Stimulated activated CD8-positive, alpha-beta memory T cell treated with anti-CD3 and anti-CD28 coated beads, Interleukin-15, amount 100 ng/mL, for 48 hours (primary cell): ENCODE measurements around the gene CABP7.

Experiments
- DNase-seq, 2 donors: peaks; one replicate each; pipeline ENCODE4 v3.0.0-alpha.2; 2020; ENCODE audit warnings: low read depth in 2 of 2

Gene CABP7

DNA sequence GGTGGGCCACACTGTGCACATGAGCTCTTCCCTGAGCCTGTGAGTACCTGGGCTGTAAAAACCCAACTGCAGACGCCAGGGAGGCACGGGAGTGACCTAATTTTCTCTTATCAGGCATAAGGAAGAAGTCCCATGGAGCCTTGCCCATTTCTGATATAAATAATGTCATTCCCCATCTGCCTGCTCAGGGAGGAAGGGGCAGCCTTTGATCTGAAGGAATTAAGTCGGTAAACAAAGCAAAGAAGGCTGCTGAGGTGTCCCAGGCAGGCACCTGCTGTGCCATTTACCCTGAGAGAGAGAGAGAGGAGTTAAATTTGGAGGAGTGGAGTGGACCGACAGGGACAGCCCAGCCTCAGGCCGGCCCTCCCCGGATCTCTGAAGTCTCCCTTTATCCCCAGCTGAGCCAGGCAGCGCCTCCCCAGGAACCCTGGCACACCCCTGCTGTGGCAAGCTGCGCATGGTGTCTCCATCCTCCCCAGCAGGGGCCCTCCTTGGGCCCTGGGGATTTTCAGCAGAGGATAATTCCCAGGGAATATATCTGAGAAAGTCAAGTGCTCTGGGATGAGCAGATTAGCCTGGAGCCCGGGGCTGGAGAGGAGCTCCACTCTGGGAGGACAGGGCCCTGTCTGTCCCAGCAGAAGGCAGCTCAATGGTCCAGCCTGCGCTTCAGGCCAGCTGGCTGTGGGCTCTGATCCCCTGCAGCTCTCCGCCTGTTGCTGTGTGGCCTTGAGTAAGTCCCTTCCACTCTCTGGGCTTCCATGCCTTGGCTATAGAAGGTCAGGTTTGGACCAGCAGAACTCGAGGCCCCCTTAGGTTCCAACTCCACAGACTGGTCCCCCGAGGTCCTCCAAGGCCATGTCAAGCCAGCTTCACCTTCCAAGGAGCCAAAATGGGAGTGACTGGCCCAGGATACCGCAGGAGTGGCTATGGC, 17.5 kb upstream of the CABP7 start:
- DNase-seq: no peak

DNA sequence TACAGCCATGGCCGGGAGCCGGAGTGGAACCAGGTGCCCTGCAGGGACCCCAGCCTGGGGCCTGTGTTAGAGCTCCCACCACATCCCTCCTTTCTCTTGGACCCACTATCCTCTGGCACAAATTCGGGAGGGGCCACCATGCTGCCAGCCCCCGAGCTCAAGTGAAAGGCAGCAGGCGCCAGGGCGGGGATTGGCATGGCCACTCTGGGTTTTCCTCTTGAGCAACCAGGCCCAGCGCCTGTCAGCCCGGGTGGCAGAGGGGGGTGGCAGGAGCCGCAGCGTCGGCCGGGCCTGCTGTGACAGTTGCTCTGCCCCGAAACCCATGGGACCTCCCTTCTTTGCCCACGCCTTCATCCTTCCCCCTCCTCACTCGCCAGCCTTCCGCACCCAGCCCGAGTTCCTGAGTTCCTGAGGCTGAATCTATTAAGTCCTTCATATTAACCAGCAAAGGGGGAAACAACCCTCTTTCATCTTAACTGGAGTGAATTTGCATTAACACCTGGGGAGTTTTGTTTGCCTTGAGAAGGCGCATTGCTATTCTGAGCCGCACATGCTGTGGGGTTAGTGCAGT, 16.8 kb upstream of the CABP7 start:
- DNase-seq: no peak

DNA sequence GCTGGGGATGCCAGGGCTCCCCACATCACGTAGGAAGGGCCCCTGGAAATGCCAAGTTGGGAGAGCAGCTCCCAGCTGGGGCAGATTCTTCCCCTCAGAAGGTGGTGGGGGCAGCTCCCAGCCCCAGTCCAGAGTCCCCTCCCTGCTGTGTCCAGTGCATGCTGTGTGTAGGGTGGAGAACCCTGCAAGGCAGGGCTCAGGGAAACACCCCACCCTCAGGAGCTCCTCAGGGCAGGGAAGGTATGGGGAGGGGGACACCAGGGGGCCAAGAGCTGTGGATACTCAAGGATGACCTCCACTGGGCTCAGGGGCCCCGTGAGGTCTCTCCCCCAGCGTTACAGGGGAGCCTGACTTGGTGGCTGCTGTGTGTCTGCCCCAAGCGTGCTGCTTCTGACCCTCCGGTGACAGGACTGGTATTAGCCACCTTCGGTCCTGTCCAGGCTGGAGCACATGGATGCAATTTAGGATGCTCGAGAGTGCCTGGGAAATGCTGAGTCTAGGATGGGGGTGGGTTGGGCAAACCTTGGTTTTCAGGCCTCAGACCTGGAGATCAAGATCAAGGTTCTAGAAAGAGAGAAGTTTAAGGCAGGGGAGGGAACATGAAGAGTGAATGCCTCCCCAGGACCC, 16.1 kb upstream of the CABP7 start:
- DNase-seq: no peak

DNA sequence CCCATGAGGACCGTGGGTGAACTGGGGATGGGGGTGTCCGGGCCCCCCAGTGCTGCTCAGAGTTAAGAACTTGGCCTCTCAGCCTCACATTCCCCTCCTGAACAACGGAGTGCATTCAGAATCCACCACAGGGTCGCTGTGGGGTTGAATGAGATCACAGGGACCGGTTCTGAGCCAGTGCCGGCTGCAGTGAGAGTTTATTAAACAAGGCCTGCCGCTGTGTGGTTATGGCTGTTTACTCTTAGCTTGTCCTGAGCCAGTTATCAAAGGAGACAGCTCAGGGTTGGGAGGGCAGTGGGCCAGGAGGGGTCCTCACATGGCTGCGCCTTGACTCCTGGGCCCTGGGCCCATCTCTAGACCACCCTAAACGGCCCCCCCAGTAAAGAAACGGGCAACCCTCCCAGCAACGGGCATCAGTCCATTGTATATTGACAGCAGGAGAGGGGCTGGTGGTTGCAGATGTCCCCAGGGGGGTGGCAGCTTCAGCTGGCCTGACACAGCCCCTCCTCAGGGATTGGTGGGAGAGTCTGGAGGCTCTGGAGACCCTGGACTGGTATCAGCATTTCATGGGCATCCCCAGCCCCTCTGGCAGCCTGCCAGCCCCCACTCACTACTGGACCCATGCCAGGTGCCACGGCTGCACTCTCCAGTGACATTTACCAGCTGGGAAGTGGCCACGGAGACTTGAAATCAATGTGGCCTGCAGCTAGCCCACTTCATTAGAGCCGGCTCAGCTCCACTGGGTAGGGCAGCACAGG, 15.1 kb upstream of the CABP7 start:
- no peak for DNase-seq

DNA sequence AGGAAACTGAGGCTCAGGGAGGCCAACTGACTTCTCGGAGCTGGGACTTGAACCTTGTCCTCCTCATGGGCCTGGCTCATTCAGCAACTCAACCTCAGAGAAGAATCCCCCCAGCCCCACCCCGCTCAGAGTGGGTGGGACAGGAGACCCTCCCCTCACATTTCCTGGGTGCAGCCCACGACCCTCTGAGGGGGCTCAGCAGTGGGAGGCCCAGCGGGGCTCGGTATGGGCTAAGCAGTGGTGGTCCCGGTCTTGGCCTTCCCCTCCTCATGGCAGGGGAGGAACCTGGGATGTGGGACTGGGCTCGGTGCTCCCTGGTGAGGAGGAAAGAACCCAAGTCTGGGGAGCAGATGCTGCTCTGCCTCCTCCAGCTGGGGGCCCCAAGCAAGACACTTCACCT, 14.2 kb upstream of the CABP7 start:
- no peak for DNase-seq

DNA sequence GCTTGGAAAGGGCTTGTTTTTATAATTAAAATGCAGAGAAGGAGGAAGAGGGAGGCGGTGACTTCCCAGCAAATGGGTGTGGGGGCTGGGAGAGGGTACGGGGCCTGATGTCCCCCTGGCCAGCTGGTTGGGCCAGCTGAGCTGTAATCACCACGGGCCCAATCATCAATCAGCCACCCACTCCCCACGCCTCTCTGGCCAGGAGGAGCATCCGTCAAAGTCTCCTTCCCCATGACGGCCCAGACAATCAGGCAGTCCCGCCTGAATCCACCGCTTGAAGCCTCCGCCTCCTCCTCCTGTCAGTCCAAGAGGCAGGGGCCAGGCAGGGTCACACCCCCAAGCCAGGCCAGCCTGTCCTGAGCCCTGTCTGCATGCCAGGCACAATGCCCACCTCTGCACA, 13.3 kb upstream of the CABP7 start:
- DNase-seq: no peak

DNA sequence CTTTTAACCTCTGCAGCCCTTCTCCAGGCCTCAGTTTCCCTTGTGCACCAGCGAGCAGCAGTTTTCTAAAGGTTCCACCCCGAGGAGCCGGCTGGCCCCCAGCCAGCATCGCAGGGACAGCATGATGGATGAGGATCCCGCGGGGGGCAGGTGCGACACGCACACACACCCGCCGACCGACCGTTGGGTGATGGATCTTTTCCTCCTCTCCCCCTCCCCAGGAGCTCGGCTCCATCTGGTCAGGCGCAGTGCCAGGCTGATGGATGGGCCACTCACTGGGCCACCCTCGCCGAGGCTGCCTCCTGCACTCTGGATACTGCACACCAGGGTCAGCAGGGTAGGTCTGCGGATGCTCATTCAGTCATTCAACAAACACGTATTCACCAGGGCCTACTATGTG, 12.8 kb upstream of the CABP7 start:
- DNase-seq: no peak

DNA sequence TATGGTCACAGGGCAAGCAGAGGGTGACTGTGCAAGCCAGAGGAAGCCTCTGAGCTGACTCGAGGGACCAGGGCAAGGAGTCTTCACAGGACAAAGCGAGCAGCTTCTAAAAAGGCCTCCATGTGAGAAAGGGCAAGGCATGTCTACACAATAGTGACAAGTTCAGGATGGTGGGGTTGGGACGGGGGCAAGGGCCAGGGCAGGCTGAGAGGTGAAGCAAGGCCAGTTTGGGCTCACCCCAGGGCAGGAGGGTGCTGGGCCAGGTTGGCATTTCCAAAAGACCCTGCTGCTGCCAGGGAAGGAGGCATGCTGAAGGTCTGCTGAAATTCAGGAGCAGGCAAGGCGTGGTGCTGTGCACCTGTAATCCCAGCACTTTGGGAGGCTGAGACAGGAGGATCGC, 12.3 kb upstream of the CABP7 start:
- DNase-seq: no peak

DNA sequence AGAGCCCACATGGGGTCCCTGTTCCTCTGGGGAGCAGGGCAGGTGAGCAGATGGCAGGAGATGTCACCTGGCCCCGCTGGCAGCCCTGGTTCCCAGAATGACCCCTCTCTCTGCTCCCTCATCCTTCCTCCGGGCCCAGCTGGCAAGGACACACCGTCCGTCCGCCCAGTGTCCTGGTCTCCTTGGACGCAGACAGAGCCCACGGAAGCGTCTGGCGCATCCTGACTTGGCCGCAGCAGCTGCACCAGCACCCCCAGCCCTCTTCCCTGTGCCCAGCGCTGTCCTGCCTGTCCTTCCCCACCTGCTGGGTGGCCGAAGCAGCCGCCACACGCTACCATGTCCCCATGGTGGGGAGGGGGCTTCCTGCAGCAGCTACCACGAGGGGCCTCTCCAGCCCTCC, 9.6 kb upstream of the CABP7 start:
- DNase-seq: no peak

DNA sequence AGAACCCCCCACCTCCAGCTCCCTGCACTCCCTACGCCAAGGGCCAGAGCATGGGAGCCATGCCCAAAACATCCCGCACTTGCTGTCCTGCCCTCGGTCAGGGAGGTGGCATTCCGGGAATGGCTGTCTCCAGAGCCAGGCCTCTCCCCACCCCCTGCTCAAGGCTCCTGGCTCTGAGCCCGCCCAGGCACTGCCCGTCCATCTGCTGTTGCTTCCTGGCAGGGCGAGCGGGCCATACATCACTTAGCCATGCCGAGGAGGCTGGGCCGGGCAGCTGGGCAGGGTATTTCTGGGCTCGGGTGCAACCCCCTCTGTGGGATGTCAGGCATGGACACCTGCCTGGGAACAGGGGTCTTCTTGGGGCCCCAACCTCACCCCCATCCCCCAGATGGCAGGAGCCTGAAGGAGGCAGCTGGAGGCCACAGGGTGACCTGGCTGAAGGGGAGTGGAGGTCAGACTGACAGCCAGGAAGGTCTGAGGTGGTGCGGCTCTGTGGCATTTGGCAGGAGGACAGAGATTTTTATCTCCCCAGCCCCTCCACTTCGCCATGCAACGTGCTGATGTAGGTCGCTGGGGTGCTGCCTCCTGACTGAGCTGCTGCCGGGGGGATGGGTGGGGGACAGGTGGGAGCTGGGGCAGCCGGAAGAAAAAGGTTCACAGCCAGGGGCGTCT, 8.7 kb upstream of the CABP7 start:
- no peak for DNase-seq

DNA sequence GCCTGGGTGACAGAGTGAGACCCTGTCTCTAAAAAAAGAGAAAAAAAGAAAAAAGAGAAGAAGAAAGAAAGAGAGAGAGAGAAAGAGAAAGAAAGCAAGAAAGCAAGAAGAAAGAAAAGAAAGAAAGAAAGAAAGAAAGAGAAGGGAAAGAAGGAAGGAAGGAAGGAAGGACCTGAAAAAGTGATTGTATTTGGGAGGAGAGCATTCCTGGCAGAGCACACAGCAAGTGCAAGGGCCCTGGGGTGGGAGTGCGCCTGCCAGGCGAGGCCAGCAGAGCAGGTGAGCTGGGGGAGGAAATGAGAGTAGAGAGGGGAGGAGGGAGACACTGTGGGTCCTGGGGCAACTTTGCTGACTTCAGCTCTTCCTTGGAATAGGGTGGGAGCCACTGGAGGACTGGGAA, 7.7 kb upstream of the CABP7 start:
- no peak for DNase-seq

DNA sequence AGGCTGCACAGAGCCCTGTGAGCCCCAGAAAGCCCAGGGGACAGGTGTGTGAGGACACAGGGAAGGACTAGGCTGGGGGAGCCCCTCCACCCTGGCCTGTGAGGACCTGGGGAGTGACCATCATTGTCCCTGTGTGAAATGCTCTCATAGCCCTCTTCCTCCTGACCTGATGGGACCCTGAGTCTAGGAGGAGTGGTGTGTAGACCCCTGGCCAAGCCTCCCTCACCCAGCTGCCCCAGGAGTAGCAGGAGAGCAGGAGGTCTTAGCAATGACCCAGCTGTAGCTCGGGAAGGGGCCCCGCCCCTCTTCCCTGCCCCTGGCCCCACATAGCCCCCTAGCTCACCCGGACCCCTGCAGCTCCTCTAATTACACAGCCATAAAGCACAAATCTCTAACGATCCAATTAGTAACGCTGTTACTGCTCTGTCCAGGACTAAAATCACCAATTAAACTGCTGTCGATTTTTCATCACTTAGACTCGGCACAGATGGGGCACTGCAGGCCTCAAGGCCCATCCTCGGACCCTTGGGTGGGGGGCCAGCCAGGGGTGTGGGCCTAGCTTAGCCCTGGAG, 6.6 kb upstream of the CABP7 start:
- DNase-seq: no peak

DNA sequence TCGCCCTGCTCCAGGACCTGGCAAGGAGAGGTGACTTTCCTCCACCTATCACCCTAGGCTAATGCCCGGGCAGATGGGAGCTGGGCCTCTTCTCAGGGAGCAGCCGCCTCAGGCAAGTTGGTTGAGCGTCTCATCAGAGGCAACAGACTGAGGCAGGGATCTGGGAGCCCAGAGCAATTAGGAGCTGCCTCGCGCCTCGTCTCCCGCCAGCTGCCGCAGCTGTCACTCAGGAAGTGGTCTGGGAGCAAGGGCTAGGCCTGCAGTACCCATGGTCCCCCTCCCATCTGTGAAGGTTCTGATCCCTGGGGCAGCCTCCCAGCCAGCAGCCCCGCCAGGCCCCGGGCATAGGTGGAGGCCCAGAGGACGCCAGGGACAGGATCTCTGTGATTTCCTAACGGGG, 4.6 kb upstream of the CABP7 start:
- no peak for DNase-seq

DNA sequence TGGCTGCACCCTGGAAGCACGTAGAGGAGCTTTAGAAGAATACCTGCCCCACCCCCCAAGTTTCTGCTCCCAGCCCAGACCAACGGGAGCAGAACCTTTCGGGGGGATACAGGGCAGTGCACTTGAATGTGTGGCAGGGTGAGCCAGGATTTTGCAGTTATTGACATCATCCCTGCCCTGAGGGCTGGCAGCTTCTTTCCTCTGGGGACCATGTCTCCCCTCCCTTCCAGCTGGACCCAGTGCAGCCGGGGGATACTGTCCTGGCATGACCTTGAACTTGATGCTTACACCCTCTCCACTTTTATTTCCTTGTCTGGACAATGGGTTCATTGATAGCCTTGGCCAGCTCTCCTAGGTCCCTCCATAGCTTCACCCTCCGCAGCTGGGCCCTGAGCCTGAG, 4.1 kb upstream of the CABP7 start:
- no peak for DNase-seq

DNA sequence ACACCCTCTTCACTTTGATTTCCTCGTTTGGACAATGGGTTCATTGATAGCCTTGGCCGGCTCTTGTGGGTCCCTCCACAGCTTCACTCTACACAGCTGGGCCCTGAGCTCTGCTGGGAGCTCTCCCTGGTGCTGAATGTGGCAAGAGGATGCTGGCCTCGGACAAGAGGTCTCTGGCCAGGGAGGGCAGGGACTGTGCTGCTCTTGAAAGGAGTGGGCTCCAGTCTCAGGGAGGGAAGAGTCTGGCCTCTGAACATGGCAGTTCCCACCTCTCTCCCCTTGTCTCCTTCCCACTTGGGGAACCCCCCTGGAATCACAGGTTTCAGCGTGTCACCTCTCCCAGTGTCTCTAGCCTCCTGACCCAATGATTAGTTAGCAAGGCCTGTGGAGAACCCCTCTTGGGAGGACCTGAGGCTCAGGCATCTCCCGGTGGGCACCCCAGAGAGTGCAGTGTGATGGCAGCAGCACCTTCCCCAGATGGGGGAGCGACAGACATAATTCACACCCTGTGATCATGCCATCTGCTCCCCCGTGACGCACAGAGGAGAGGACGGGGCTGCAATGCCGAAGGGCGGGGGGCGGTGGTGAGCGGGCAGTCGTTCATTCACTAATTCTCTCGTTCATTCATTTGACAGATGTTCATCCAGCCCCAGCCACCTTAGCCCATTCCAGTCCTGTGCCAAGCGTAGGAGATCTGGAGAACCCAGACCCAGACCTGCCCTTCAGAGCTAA, 2.8 kb upstream of the CABP7 start:
- DNase-seq: no peak

DNA sequence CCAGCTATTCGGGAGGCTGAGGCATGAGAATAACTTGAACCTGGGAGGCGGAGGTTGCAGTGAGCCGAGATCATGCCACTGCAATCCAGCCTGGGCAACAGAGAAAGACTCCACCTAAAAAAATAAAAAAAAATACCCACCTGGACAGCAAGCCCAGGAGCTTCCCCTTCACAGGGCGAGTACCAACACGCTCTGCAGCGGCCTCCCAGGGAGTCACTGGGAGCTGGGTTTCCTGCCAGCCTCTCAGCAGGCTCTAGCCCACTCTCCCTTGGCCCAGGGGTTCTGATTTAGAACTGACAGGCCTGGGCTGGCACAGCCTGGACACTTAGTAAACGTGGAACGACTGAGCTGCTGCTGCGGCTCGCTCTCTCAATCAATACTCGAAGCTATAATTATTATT, 2.0 kb upstream of the CABP7 start:
- no peak for DNase-seq

DNA sequence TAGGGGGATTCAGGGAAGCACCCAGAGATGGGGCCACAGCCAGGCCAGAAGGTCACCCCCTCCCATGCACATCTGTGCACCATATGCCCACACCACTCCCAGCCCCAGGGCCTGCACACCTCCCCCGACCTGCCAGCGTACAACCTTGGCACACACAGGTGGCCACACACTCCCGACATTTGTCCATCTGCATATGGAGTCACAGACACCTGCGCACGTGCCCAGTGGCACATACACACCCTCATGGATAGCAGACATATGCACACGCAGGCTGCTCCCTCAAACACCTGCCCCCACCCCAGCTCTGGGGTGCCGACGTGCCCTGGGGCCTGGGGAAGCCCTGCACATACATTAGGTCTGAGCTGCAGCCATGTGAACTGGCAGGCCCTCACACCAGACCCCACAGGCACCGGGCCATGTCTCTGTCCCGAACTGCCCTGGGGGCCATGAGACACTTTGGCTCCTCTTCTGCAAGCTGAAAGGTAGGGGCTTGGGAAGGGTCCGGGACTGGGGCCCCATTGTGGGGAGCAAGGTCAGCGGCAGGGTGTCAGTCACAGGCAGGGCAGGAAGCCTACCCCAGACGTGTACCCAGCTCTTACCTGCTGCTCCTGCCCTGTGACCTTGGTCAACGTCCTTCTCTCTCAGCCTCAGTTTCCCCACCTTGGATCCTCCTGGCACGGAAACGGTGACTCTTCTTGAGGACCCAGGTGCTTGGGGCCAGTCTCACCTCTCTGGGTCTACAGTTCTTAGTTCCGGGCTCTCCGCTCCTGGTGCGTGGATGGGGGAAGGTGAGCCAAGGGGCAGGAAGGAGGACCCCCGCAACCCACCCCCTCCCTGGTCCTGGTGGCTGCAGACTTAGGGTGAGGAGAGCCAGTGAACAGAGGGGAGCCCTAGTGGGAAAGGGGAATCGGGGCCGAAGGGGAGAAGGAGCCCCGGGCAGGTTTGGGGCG, 579 bp upstream of the CABP7 start:
- no peak for DNase-seq

DNA sequence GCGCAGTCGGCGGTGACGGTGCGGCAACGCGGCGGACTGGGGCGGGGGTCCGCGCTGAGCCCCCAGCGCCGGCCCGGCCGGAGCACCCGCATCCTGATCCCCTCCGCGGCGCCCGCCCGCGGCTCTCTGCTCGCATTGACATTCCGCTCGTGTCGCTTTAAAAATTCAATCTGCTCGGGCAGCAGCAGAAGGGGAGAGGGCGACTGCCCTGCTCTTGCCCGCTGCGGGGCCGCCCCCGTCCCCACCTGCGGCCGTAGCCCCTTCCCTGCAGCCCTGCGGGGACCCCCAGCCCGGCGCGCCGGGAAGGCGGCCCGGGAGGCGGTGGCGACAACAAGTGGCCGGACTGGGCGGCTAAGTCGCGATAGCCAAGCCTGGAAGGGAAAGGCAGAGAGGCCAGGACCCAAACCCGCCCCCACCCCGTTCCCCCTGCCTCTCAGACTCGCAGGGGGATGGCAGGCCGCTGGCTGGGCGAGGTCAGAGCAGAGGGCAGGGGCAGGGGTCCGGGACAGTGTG, 1.1 kb downstream of the CABP7 start:
- no peak for DNase-seq

DNA sequence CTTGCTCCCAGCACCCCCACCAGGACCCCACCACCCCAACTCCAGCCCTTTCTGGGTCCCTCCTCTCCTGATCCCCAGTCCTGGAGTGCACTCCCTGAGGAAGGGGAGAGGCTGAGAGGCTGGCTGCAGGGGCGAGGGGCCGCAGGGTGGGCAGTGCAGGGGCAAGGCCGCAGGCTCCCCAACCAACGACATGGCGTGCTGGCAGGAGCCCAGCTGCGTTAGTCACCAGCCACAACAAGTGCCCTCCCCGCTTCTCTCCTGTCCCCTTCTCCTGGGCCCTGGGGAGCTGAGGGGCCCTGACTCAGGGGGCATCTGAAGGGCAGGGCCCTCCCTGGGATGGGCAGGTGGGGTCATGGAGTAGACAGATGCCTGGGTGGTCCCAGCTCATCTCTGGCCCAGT, 2.3 kb downstream of the CABP7 start:
- no peak for DNase-seq
